Chondrocyte (in vitro differentiated cells): ENCODE data around the gene ATP6V1G2. TPM values are rescaled to one million over a fixed set of nuclear protein-coding genes. Genes with fewer than 3 reads are reported as not detected.

ENCODE experiments used
- DNase-seq: peaks from one replicate; pipeline ENCODE4 v3.0.0; 2021; ENCODE audit warnings: mixed read lengths, low spot score
- H3K27ac Mint-ChIP-seq: one replicate; pipeline ENCODE4 v1.8.0; 2021; ENCODE audit warnings: mild to moderate bottlenecking, moderate library complexity, mixed read lengths; ENCODE audit not compliant: unreplicated experiment
- H3K27me3 Mint-ChIP-seq: 2 replicates; pipeline ENCODE4 v1.8.0; 2021; ENCODE audit warnings: low read depth, mixed read lengths
- H3K36me3 Mint-ChIP-seq: 2 replicates; pipeline ENCODE4 v1.8.0; 2021; ENCODE audit warnings: low read depth, mixed read lengths
- H3K4me1 Mint-ChIP-seq: 2 replicates; pipeline ENCODE4 v1.8.0; 2021; ENCODE audit warnings: low read depth, mild to moderate bottlenecking, mixed read lengths
- H3K4me3 Mint-ChIP-seq: one replicate; pipeline ENCODE4 v1.8.0; 2021; ENCODE audit warnings: mild to moderate bottlenecking, moderate library complexity, mixed read lengths; ENCODE audit not compliant: unreplicated experiment
- H3K9me3 Mint-ChIP-seq: 2 replicates; pipeline ENCODE4 v1.8.0; 2021; ENCODE audit warnings: low read depth, mixed read lengths
- CTCF ChIP-seq: fragments of 200-600 bp; sonication (generic); IDR thresholded peaks from 2 replicates; pipeline ENCODE4 v1.5.0; 2021; ENCODE audit warnings: antibody characterized with exemption, mild to moderate bottlenecking, moderate library complexity
- total RNA-seq: library from RNA; stranded (reverse); gene quantifications from 3 replicates; pipeline ENCODE4 v1.2.1, GENCODE V29; 2021

The ATP6V1G2 gene
- total RNA-seq, 1 donor from 2014 or later: 3.0 TPM

GRCh38 chr6:31528307-31528777 lies 18.1 kb downstream of the ATP6V1G2 start:
- H3K4me3 Mint-ChIP-seq: no peak overlapping the region
- no peak for DNase-seq
- peak overlapping the region; percentile 81 for H3K27ac Mint-ChIP-seq
- peaks cover 24% of the 10 kb centered on the region for H3K36me3 Mint-ChIP-seq
- H3K9me3 Mint-ChIP-seq: no peaks in the 10 kb centered on the region
- H3K27me3 Mint-ChIP-seq: no peaks in the 10 kb centered on the region
- H3K4me1 Mint-ChIP-seq: peaks cover 7% of the 10 kb centered on the region
- TF ChIP-seq CTCF: no peak

- Mint-ChIP-seq H3K4me3 (no peak overlapping the region), H3K27ac (peak overlapping the region; percentile 4), H3K4me1 (peaks cover 7% of the 10 kb centered on the region), H3K36me3 (peaks cover 15% of the 10 kb centered on the region), H3K9me3 (peaks cover 5% of the 10 kb centered on the region), H3K27me3 (peaks cover 2% of the 10 kb centered on the region)
- DNase-seq: no peak
- no peak for TF ChIP-seq CTCF
Measured at GRCh38 chr6:31525932-31526591, 20.3 kb downstream of the ATP6V1G2 start.

GRCh38 chr6:31525553-31525931 lies 20.9 kb downstream of the ATP6V1G2 start:
- Mint-ChIP-seq H3K4me1 (peaks cover 7% of the 10 kb centered on the region), H3K27ac (no peak overlapping the region), H3K36me3 (peaks cover 10% of the 10 kb centered on the region), H3K4me3 (no peak overlapping the region), H3K9me3 (peaks cover 5% of the 10 kb centered on the region), H3K27me3 (peaks cover 2% of the 10 kb centered on the region)
- DNase-seq: no peak
- no peak for TF ChIP-seq CTCF

GRCh38 chr6:31521835-31522234 lies 24.6 kb downstream of the ATP6V1G2 start:
- Mint-ChIP-seq H3K36me3 (no peaks in the 10 kb centered on the region), H3K4me3 (no peak overlapping the region)

More at GRCh38 chr6:31521835-31522234, 24.6 kb downstream of the ATP6V1G2 start:
- Mint-ChIP-seq H3K27me3 (peaks cover 2% of the 10 kb centered on the region), H3K4me1 (peaks cover 5% of the 10 kb centered on the region), H3K9me3 (peaks cover 5% of the 10 kb centered on the region), H3K27ac (no peak overlapping the region)
- no peak for DNase-seq
- TF ChIP-seq CTCF: no peak
